NCI-H2081 treated with DMSO at 0.1 percent for 48 hours (cell line): ENCODE measurements around the gene HAND2.

ENCODE experiments used
- DNase-seq: peaks from one replicate; lab custom pipeline; 2025; lab: John Stamatoyannopoulos, UW

The HAND2 gene

DNA sequence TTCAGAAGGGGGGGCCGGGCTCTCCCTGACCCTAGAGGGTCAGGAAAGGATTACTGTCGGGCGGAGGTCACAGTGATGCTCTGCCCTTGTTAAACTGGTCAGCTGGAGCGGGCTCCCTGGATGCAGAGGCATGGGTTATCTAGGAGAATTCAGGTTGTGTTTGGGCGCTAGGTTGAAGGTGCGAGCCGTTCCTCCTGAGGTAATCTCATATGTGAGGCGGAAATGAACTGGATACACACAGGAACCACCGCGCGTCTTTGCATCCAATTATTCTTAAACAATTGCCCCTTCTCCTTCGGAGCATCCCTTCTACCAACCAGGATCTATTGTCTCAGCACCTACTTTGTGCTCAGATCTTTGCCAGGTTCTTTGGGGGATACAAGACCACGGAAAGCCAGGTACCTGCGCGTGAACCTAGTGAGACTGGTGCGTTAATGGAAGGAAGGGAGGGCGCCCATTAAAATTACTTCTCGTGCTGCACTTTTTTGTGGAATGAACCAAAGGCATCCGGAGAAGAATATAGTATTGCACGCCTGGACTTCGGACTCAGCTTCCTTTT lies 28.4 kb downstream of the HAND2 start:
- no peak for DNase-seq

DNA sequence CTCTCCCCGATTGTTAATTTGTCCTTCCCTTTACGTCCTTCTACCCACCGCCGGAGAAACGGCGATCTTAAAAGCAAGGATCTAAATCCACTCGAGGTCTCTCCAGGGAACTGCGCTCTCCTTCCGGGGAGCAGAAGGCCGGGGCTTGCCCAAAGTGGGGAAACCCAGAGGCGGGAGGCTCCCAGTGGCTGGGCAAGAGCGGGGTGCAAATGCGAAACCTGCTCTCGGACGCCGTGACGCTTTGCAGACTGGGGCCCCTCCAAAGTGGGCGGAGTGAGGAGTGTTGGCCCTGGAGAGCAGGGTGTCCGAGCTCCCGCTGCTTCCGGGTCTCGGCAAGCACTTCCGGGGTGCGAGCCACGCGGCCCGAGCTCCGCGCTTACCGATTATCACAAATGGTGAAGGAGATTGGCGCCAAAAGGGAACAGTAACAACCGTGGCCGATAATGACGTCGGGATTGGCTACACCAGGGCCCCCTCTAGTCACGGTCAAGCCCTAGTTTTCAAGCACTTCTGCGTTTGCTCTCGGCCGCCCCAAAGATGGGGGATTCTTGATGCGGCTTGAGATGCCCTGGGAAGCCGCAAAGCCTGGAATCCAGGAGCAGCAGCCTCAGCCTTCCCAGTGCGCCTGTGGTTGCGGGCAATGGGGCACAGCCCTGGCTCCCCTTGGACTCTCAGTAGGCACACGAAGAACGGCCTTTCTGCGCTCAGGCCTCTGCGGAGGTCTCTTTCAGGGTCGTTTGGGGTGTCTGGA lies 29.0 kb downstream of the HAND2 start:
- no peak for DNase-seq

DNA sequence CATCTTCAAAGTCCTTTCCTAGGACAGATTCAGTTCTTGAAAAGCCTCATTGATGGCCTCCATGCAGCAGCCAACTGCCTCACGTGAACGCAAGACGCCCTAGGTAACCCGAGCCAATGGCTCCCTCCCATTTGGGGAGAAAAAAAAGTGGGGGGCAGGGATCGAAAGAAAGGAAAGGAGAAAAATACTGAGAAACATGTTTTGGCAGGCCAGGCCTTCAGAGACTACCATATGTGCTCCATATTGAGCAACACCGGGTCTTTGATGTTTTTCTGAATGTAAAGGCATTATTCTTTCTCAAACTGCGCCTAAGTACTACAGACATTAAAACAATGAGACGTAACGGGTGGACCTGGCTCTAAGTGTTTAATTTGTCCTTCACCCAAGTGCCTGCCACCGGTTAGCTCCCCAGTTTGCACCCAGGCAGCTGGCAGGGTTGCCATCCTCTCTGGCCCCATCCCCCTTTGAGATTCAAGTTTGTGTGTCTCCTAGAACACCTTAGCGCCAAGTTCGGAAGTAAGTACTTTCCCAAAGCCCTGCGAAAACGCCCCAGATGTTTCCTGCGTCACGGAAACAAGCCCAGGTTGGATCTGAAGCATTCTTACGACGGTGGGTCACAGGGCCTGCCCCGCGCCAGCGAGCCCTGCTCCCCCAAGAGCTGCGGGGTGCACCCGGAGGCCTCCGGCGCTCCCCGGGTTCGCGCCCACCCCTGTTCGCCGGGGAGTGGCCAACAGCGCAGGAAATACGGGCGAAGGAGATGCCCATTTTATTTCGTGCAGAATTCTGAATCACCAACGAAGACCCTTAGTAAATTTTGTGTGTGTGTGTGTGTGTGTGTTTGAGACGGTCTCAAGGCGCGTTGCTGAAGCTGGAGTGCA lies 30.1 kb downstream of the HAND2 start:
- DNase-seq: no peak

DNA sequence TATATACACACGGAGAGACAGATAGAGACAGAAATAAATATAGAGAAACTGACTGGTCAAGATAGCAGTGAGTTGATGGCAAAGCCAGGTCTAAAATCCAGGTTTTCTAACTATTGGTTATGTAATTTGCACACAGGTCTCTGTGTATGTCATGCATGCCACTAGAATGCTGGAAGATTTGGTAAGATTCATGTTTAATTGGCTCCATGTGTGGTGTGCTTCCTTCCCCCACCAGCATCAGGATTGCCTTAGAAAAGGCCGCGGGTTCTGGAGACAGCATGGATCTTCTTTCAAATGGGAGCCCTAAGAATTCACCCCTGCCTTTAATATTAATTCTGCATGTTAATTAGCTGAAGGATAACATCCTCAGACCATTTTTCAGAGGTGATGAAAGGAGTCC lies 31.3 kb downstream of the HAND2 start:
- no peak for DNase-seq

DNA sequence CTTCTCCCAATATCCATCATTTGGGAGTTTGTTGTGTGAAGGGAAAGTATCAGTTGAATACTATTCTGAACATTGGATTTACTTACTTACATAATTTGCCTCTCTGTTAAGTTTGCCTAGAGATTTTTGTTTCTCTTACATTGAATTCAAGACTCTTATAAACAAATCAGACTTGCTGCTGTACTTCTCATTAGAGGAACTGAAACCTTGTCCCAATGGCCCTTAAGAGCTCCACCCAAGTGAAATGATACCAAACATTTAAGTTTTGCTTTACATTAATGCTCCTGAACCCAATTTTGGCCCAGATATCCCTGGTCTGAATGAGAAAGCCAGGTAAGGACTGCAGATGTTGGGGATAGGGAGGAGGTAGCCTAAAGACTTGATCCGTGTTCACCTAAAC lies 32.0 kb downstream of the HAND2 start:
- no peak for DNase-seq

DNA sequence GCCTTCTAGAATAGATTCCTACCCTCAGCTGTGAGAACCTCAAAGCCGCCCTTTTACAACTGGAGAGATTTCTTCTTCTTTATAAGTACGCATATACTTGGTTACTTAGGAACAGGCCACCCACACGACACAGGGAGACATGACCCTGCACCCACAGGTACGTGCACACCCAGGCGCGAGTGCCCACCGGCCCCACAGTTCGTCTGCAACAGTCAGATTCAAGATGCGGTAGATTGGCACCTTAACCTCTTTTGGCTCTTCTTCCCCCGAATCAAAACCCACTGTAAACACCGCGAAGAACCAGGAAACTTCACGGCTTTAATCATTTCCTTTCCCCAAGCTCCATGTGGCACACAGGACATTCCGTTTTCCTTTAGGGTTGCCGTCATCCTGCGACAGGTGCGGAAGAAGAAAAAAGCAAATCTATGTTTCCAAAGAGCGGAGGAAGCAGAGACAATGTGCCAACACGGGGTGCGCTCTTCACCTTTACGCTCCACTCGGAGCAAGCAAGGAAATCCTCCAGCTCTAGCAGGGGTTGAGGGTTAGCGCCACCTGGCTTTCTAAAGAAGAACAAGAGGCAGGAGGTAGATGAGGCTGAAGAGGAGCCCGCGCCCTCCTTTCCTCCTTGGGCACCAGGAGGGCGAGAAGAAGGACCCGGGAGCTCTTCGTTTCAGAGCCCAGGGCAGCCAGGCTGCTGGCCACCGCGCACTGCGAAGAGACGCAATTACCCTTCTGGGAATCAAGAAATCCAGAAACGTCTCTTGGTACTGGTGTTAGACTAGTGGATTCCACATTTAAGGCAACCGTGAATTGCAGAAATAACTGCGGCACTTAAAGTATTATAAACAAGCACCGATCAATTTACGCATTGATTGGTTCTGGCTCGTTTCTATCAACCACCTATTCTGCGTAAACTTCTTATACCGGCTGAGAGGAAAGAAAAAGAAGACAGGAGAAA lies 35.7 kb downstream of the HAND2 start:
- DNase-seq: no peak

DNA sequence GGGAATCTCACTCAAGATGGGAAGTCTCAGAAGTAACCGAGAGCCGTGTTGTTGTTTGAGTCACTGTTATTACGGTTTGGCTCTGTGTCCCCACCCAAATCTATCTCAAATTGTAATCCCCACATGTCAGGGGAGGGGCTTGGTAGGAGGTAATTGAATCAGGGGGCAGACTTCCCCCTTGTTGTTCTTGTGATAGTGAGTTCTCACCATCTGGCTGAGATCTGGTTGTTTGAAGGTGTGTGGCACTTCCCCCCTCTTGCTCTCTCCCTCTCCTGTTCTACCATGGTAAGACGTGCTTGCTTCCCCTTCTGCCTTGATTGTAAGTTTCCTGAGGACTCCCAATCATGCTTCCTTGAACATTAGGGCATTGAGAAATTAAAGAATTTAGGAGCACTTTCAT lies 37.0 kb downstream of the HAND2 start:
- no peak for DNase-seq

DNA sequence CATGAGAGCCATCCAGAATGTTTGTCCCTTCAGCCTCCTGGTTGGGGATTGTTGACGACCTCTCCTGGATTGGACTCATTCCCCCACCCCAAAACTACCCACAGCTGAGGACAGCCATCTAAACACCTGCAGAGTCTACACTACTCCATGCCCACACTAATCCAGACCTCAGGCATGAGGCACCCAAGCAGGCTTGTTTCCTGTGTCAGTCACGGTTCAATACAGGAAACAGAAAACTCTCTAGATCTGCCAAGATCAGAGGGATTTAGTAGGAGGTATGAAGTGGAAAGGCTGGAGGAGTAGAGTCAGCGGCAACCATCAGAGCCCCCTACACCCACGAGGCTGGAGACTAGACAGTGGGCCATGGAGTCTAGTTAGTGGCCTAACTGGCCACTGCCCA lies 37.7 kb downstream of the HAND2 start:
- no peak for DNase-seq

DNA sequence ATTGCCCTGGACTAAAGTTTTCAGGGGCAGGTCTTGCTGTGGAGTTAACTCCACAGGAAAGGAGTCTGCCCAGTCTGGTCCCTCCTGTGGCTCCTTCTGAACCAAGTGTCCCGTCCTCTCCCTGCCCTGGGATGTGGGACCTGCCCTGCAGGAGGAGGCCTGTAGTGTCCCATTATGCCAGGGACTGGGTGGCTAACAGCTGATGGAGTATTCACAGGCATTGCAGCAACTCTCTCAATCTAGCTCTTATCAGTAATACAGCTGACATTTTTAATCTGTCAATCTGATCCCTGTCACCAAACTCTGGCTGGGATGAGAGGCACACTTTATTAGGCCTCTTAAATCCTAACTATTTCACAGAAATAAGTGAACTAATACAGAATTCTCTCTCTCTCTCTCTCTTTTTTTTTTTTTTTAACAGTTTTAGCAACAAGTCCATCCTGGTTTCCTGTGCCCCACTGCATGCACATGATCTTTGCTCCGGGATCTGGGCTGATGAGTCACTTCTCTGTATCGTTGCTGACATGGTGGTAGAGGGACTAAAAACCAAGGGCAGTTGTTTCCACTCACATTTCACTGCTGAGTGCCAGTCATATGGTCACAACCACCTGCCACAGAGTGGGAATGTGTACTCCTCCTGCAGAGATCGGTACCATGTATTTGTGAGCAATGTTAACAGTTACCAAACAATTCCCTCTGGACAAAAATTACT lies 39.1 kb downstream of the HAND2 start:
- no peak for DNase-seq

DNA sequence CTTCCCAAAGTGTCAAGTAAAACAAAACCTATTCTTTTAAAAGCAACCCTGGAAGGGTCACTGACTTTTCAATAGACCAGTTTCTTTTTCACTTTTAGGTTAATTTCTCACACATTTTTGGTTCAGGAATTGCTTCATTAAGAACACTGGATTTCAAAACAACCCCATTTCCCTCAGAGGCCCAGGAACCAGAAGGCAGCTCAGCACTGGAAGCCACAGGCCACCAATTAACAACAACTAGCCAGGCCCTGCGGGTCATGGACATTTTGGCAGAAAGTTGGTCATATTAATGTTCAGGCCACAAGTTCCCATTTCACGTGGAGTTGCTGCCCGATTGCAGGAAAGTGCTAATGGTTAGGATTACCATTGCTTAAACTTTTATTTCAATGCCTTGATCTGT lies 39.8 kb downstream of the HAND2 start:
- no peak for DNase-seq

DNA sequence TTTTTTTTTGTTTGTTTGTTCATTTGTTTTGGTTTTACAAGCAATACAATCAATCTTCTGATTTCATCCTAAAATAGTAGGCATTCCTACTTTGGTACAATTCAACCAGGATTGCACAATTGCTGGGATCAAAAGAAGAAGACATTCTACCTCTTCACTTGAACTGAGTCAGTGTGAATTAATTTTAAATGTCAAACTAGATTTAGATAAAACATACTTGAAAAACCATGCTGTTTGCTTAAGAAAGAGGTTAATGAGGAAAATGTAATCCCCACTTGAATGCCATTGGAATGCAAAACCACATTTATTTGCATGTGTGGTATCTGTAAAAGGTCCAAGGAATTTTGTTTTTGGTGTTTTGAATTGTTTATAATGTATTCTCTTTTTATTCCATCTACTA lies 40.5 kb downstream of the HAND2 start:
- DNase-seq: no peak

DNA sequence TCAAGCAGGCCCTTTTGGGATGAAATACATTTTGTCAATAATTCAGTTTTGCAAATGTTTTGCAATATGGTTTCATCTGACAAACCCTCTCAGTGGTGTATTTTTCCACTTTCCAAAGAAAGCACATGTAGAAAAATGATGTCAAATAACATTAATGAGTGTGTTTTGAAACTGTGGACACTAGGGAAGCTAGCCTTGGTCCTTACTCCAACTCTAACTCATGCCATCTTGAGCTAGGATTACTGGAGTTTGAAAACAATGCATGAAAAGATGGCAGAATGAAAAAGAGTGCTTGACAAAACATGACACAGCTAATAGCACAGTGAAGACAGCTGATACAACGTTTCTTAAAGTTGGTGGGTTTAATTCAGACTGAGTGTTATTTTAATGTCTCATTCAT lies 41.4 kb downstream of the HAND2 start:
- DNase-seq: no peak

DNA sequence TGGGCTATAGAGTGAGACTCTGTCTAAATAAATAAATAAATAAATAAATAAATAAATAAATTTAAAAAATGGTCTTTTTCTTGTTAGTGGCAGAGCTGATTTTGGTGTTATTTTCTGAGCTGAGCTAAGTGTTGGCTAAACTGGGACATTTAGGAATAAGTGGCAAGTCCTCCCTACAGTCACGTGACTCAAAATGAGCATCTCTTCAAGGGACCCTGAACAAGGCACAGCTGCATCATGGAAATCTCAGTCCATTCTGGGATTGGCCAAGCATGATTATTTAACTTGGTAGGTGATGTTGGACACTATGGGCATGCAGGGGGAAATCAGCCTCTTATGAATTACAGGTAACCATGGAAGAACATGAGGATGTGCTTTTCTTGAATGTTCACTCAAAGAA lies 42.0 kb downstream of the HAND2 start:
- no peak for DNase-seq

DNA sequence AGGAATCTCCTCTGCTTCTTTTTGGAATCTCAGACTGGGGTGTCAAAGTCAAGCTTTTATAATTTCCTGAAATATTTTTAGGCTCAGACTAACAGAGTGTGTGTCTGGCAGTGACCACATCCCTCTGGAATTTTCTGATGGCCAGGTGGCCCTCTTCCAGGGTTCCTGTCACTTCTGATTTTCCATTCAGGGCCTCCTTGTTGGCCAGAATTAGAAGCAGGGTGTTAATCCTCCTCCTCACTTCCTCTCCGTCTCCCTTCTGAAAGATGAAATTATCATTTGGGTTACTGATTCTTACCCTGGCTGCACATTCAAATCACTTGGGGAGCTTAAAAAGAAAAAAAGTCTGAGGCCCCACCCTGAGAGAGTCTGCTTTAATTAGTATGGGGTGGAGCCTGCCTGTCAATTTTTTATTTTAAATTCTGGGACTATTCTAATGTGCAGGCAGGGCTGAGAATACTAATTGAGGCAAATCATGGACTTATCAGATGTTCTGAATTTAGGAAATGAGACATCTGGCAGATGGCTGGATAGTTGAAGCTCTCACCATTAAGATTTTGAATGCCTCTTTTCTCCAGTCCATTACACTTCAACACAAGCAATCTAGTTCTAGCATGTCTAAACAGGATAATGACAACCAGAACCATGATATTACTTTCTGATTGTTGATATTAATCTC lies 43.2 kb downstream of the HAND2 start:
- no peak for DNase-seq

DNA sequence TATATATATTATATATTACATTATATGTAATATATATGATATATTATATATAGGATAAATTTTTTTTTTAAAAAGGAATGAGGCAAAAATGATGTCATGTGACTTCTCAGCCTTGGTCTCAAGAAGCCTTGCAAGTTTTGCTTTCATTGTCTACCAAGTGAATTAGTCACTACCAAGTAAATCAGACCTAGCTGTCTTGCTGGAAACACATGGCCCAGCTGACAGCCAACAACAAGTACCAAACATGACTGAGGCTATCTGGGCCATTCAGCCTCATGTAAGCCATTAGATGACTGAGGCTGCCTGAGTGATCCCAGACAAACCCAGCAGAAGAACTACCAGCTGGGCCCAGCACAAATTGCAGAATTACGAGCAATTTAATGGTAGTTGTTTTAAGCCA lies 44.9 kb downstream of the HAND2 start:
- no peak for DNase-seq

DNA sequence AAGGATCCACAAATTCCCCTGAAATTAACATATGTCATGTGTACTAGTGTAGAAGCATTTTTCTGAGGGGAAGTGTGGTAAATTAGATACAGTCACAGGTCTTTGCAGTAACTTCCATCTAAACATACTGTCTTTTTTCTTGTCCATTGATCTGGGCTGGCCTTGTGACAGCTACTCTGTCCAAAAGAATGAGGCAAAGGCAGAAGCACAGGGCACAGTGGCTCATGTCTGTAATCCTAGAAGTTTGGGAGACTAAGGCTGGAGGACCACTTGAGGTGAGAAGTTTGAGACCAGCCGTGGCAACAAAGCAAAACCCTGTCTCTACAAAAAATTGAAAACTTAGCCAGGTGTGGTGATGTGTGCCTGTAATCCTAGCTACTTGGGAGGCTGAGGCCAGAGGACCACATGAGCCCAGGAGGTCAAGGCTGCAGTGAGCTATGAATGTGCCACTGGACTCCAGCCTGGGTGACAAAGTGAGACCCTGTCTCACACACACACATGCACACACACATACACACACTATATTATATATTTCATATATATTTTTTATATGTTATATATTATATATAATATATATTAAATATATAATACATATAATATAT lies 47.6 kb downstream of the HAND2 start:
- no peak for DNase-seq

DNA sequence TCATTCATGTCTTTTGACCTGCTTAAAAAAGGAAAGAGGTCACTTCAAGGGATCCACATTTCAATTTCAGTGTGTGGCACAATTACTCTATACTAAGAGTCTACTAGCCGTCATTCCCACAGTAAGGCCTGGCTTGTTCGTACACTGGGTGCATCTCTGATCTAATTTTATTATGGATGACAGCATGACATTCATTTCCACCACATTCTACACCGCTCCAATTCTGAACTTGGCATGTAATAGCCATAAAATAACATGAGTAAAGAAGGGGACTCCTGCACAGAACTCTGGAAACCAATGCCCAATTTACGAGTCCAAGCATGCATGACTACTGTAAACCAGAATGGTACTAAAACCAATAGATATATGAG lies 51.1 kb downstream of the HAND2 start:
- DNase-seq: no peak

DNA sequence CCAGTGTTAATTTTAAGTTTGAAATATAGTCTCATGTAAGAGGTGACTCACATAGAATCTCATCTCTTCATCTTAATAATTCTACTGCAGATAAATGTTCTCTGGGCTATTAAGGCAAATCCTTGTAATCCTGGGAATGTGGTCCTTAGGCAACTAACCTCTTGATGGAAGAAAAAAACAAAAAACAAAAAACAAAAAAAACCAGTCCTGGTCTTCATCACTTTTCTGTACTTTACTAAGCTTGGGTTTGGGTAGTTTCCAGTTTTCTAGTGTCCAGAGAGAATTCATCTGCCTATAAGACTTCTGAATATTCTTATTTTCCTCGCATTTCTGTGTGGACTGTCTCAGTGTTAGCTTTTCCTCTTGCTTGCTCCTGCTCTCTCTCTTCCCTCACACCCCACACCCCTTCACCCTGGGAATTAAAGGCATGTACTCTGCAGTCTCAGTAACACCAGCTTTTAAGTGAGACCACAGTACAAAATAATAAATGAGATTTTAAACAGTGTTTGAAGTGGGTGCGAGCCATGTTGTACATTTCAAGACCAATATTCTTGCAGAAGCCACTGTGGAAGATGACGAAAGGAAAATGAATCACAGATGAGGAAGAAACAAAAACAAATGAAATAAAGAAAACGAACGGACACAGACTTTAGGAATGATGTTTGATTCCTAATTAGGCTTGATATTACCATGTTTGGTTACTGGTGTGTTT lies 51.7 kb downstream of the HAND2 start:
- DNase-seq: no peak

DNA sequence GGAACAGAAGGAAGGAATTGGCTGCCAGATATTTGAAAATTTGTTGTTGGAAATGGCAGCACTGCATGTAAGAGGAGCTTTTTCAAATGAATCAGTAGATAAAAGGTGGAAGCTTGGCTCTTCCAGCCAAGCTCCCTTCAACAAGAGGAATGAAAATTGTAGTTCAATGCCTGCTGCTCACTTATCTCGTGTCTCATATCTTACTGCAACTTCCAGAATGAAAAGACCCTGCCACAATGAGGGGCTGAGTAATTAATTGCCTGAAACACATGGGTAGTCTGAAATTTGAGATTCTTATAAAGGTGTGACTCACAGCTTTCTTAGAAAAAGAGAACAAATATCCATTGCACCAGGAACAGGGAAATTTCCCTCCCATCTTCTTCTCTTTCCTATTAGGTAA lies 53.0 kb downstream of the HAND2 start:
- no peak for DNase-seq
